HepG2 (cell line): Measurements from ENCODE around the gene C9orf50. TPM values are rescaled to one million over a fixed set of nuclear protein-coding genes. Genes with fewer than 3 reads are reported as not detected.
A peak's percentile ranks its signal among the peaks of the same experiment; 100 is the strongest.

Experiments used
- BRD4 ChIP-seq: sonication (generic); formaldehyde crosslinking; IDR thresholded peaks from 2 replicates; pipeline ENCODE4 v1.4.0; 2020; ENCODE audit warnings: missing genetic modification reagents
- ELK4 ChIP-seq: sonication (generic); formaldehyde crosslinking; IDR thresholded peaks from 2 replicates; pipeline ENCODE4 v1.9.0; 2021; ENCODE audit warnings: missing genetic modification reagents, borderline replicate concordance
- HMGXB3 ChIP-seq: sonication (generic); formaldehyde crosslinking; IDR thresholded peaks from 2 replicates; pipeline ENCODE4 v1.4.0; 2020; ENCODE audit warnings: missing genetic modification reagents, borderline replicate concordance
- HMGXB4 ChIP-seq, 2 experiments: sonication (generic) in 1 of 2; formaldehyde crosslinking in 1 of 2; IDR thresholded peaks; 2 replicates each; pipeline versions ENCODE4 v1.4.0 to v1.6.1; 2018 to 2020; ENCODE audit warnings: missing genetic modification reagents in 2 of 2, borderline replicate concordance in 1 of 2, low read depth in 1 of 2, mild to moderate bottlenecking in 1 of 2, missing biosample characterization in 1 of 2
- HNRNPK ChIP-seq: fragments of 200-400 bp; formaldehyde crosslinking; IDR thresholded peaks from 2 replicates; pipeline ENCODE4 v1.6.1; 2018; ENCODE audit warnings: low read length, low read depth, moderate library complexity, mild to moderate bottlenecking; ENCODE audit not compliant: poor library complexity, severe bottlenecking
- JARID2 ChIP-seq: sonication (generic); formaldehyde crosslinking; IDR thresholded peaks from 2 replicates; pipeline ENCODE4 v1.8.1; 2023; ENCODE audit warnings: missing genetic modification reagents, inconsistent platforms; ENCODE audit not compliant: insufficient replicate concordance
- NFKB2 ChIP-seq: sonication (generic); formaldehyde crosslinking; IDR thresholded peaks from 2 replicates; pipeline ENCODE4 v1.4.0; 2020; ENCODE audit warnings: missing genetic modification reagents, borderline replicate concordance
- RFX1 ChIP-seq: fragments of 450-650 bp; IDR thresholded peaks from 2 replicates; pipeline ENCODE4 v1.6.1; 2017
- ZBTB7B ChIP-seq: sonication (generic); formaldehyde crosslinking; IDR thresholded peaks from 2 replicates; pipeline ENCODE4 v1.4.0; 2020; ENCODE audit warnings: missing genetic modification reagents
- ZNF264 ChIP-seq: sonication (generic); formaldehyde crosslinking; IDR thresholded peaks from 2 replicates; pipeline ENCODE4 v1.4.0; 2020; ENCODE audit warnings: missing genetic modification reagents
- ZNF326 ChIP-seq: sonication (generic); formaldehyde crosslinking; IDR thresholded peaks from 2 replicates; pipeline ENCODE4 v1.4.0; 2020; ENCODE audit warnings: missing genetic modification reagents, borderline replicate concordance
- ZNF691 ChIP-seq: sonication (generic); formaldehyde crosslinking; IDR thresholded peaks from 2 replicates; pipeline ENCODE4 v1.4.0; 2020; ENCODE audit warnings: missing genetic modification reagents, low read depth, mild to moderate bottlenecking, borderline replicate concordance
- ZNF777 ChIP-seq: sonication (generic); formaldehyde crosslinking; IDR thresholded peaks from 2 replicates; pipeline ENCODE4 v1.4.0; 2020; ENCODE audit warnings: missing genetic modification reagents
- ZNF816 ChIP-seq: sonication (generic); formaldehyde crosslinking; IDR thresholded peaks from 2 replicates; pipeline ENCODE4 v1.8.0; 2022; ENCODE audit warnings: missing genetic modification reagents, mild to moderate bottlenecking, borderline replicate concordance
- polyA plus RNA-seq, 8 experiments: library from polyadenylated mRNA; depleted of rRNA in 3 of 8; stranded (reverse) in 7 of 8; unstranded in 1 of 8; fragments of >200 nt; fragmentation: Illumina TruSeq in 4 of 8; extraction: Trizol in 4 of 8; gene quantifications; 2 replicates each; pipeline versions ENCODE4 v1.2.1 to v1.2.3, GENCODE V29; 2011 to 2016; ENCODE audit warnings: low read depth in 4 of 8, missing spikeins in 1 of 8, mixed read lengths in 1 of 8; ENCODE audit not compliant: insufficient read depth in 1 of 8
- total RNA-seq, 5 experiments: library from RNA; depleted of rRNA; stranded (reverse); fragments of >200 nt; fragmentation: Illumina TruSeq; extraction: Trizol; gene quantifications; 2 replicates each; pipeline ENCODE4 v1.2.3, GENCODE V29; 2016; ENCODE audit warnings: low read depth in 1 of 5
- TF ChIP-seq, protein P1 (sequence below): sonication (generic); formaldehyde crosslinking; conservative IDR thresholded peaks from 2 replicates; pipeline ENCODE4 v1.4.0; 2020; ENCODE audit warnings: missing genetic modification reagents
- TF ChIP-seq, protein P2 (sequence below): sonication (generic); formaldehyde crosslinking; IDR thresholded peaks from 2 replicates; pipeline ENCODE4 v1.5.0; 2020; ENCODE audit warnings: mild to moderate bottlenecking, missing genetic modification reagents, moderate library complexity

The C9orf50 gene
- total and polyA plus RNA-seq, 2 of the 13 experiments (the other 11 are each of a cell fraction or from before 2014, with no cell fraction given) = not detected

- peak; percentile 100 for TF ChIP-seq ZNF691 (CRISPR knock-in tag)
- peak; percentile 97 for TF ChIP-seq HNRNPK
- TF ChIP-seq, protein P1, sequence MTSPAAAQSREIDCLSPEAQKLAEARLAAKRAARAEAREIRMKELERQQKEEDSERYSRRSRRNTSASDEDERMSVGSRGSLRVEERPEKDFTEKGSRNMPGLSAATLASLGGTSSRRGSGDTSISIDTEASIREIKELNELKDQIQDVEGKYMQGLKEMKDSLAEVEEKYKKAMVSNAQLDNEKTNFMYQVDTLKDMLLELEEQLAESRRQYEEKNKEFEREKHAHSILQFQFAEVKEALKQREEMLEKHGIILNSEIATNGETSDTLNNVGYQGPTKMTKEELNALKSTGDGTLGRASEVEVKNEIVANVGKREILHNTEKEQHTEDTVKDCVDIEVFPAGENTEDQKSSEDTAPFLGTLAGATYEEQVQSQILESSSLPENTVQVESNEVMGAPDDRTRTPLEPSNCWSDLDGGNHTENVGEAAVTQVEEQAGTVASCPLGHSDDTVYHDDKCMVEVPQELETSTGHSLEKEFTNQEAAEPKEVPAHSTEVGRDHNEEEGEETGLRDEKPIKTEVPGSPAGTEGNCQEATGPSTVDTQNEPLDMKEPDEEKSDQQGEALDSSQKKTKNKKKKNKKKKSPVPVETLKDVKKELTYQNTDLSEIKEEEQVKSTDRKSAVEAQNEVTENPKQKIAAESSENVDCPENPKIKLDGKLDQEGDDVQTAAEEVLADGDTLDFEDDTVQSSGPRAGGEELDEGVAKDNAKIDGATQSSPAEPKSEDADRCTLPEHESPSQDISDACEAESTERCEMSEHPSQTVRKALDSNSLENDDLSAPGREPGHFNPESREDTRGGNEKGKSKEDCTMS (CRISPR knock-in tag) = no peak
- TF ChIP-seq ZNF816 (CRISPR knock-in tag) = no peak
- peak; percentile 17; the same call in 1 of the 2 replicates for TF ChIP-seq ZBTB7B (CRISPR knock-in tag)
- no peak for TF ChIP-seq ZNF777
- TF ChIP-seq ELK4 (CRISPR knock-in tag) = no peak
- 0 out of 4 replicates have a peak, but pooled peaks of 1 of the 2 experiments have one; percentile 19 for TF ChIP-seq HMGXB4 (CRISPR knock-in tag; IDR thresholded peaks at IDR 0.05; ENCODE audit: borderline replicate concordance in 1 of 2, low read depth in 1 of 2)
- no peak for TF ChIP-seq ZNF264 (CRISPR knock-in tag)
- no peak for TF ChIP-seq RFX1
- TF ChIP-seq HMGXB3 (CRISPR knock-in tag) = no peak
- no peak for TF ChIP-seq ZNF326 (CRISPR knock-in tag)
- 0 out of 2 replicates have a peak, but pooled peaks have one; percentile 21 for TF ChIP-seq BRD4 (CRISPR knock-in tag)
- TF ChIP-seq, protein P2, sequence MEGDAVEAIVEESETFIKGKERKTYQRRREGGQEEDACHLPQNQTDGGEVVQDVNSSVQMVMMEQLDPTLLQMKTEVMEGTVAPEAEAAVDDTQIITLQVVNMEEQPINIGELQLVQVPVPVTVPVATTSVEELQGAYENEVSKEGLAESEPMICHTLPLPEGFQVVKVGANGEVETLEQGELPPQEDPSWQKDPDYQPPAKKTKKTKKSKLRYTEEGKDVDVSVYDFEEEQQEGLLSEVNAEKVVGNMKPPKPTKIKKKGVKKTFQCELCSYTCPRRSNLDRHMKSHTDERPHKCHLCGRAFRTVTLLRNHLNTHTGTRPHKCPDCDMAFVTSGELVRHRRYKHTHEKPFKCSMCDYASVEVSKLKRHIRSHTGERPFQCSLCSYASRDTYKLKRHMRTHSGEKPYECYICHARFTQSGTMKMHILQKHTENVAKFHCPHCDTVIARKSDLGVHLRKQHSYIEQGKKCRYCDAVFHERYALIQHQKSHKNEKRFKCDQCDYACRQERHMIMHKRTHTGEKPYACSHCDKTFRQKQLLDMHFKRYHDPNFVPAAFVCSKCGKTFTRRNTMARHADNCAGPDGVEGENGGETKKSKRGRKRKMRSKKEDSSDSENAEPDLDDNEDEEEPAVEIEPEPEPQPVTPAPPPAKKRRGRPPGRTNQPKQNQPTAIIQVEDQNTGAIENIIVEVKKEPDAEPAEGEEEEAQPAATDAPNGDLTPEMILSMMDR (CRISPR knock-in tag) = no peak
- no peak for TF ChIP-seq NFKB2 (CRISPR knock-in tag)
- TF ChIP-seq JARID2 (CRISPR knock-in tag) = no peak
Measured at GRCh38 chr9:129610213-129610472, 10.8 kb downstream of the C9orf50 start (continued).
